HCT116 (cell line): Measurements from ENCODE around the gene DHDH. TPM values are rescaled to one million over a fixed set of nuclear protein-coding genes. Genes with fewer than 3 reads are reported as not detected.

Source experiments
- ATAC-seq: fragments of 200-7000 bp; cut with Tn5 transposase; 2 replicates; pipeline ENCODE4 v1.9.1; 2020; ENCODE audit warnings: mild to moderate bottlenecking, moderate library complexity
- BruUV-seq: library from RNA; stranded (reverse); fragments of 400-500 nt; replicated peaks from 2 replicates; lab custom pipeline; 2021; lab: Mats Ljungman, UMichigan
- CTCF ChIA-PET: fragments of 300-600 bp; sonication (Branson Sonifier 250); formaldehyde crosslinking; loops from one replicate; lab custom pipeline; 2021; ENCODE audit warnings: antibody characterized with exemption; lab: Charles Lee
- POLR2A ChIA-PET: fragments of 300-600, 350-600 bp; sonication (Branson Sonifier 250); formaldehyde crosslinking; loops from one replicate; lab custom pipeline; 2021; ENCODE audit warnings: antibody characterized with exemption; lab: Charles Lee
- RAD21 ChIA-PET, 2 experiments: fragments of 300-600 bp; sonication (Branson Sonifier 250); formaldehyde crosslinking; loops; one replicate each; lab custom pipeline; 2023; ENCODE audit warnings: low total read pairs in 2 of 2; ENCODE audit not compliant: uncharacterized antibody in 2 of 2, unreplicated experiment in 2 of 2, low non-redundant PET in 1 of 2; lab: Charles Lee
- DNase-seq: peaks from one replicate; pipeline ENCODE4 v3.0.0-alpha.2; 2010; ENCODE audit warnings: low read depth, low spot score
- H2AFZ ChIP-seq: fragments of 200-600 bp; shearing (Covaris generic), sonication (generic); 2 replicates; pipeline ENCODE4 v1.6.1; 2017; ENCODE audit warnings: low read depth, mixed run types, mixed read lengths, antibody characterized with exemption, low read length; ENCODE audit not compliant: poor library complexity, severe bottlenecking
- H3K27ac ChIP-seq: 2 replicates; pipeline ENCODE4 v1.5.1; 2012; ENCODE audit warnings: low read depth, low read length
- H3K27me3 ChIP-seq: fragments of 200-600 bp; sonication (generic); 2 replicates; pipeline ENCODE4 v1.6.1; 2016; ENCODE audit warnings: mixed run types, low read length, mixed read lengths; ENCODE audit not compliant: insufficient read depth
- H3K36me3 ChIP-seq, 2 experiments: fragments of 200-500 bp in 1 of 2; fragments of 200-600 bp in 1 of 2; sonication (Bioruptor generic) in 1 of 2; sonication (generic) in 1 of 2; 2 replicates each; pipeline versions ENCODE4 v1.5.1 to v1.6.1; 2014 to 2016; ENCODE audit warnings: low read length in 2 of 2, inconsistent platforms in 1 of 2, mixed read lengths in 1 of 2, mixed run types in 1 of 2; ENCODE audit not compliant: insufficient read depth in 2 of 2, control insufficient read depth in 1 of 2
- H3K4me1 ChIP-seq, 2 experiments: fragments of 200-600 bp in 1 of 2; sonication (generic) in 1 of 2; 2 replicates each; pipeline versions ENCODE4 v1.5.1 to v1.6.1; 2012 to 2017; ENCODE audit warnings: low read length in 2 of 2, inconsistent platforms in 1 of 2, mild to moderate bottlenecking in 1 of 2, mixed read lengths in 1 of 2, mixed run types in 1 of 2, moderate library complexity in 1 of 2; ENCODE audit not compliant: insufficient read depth in 2 of 2, control insufficient read depth in 1 of 2
- H3K4me2 ChIP-seq: fragments of 200-600 bp; sonication (generic); 2 replicates; pipeline ENCODE4 v1.6.1; 2017; ENCODE audit warnings: mixed run types, low read length, mixed read lengths
- H3K4me3 ChIP-seq, 2 experiments: fragments of 200-600 bp in 1 of 2; sonication (generic) in 1 of 2; replicated peaks in 1 of 2; 2 replicates each; pipeline ENCODE4 v1.5.1; 2011 to 2016; ENCODE audit warnings: low read length in 2 of 2, control low read depth in 1 of 2, low read depth in 1 of 2, mild to moderate bottlenecking in 1 of 2, mixed read lengths in 1 of 2, mixed run types in 1 of 2
- H3K79me2 ChIP-seq: fragments of 200-600 bp; sonication (generic); 2 replicates; pipeline ENCODE4 v1.6.1; 2017; ENCODE audit warnings: mild to moderate bottlenecking, mixed run types, low read length, moderate library complexity, mixed read lengths; ENCODE audit not compliant: insufficient read depth
- H3K9ac ChIP-seq: fragments of 200-600 bp; sonication (generic); 2 replicates; pipeline ENCODE4 v1.6.1; 2016; ENCODE audit warnings: low read length, mixed read lengths
- H3K9me2 ChIP-seq: fragments of 200-600 bp; sonication (generic), shearing (Covaris generic); 2 replicates; pipeline ENCODE4 v1.6.1; 2017; ENCODE audit warnings: mixed run types, mild to moderate bottlenecking, moderate library complexity; ENCODE audit not compliant: insufficient read depth
- H3K9me3 ChIP-seq, 2 experiments: fragments of 200-500 bp in 1 of 2; fragments of 200-600 bp in 1 of 2; sonication (Bioruptor generic) in 1 of 2; sonication (generic) in 1 of 2; 2 replicates each; pipeline ENCODE4 v1.6.1; 2014 to 2017; ENCODE audit warnings: low read length in 2 of 2, mixed read lengths in 2 of 2, inconsistent platforms in 1 of 2, low read depth in 1 of 2, mild to moderate bottlenecking in 1 of 2, mixed run types in 1 of 2, moderate library complexity in 1 of 2; ENCODE audit not compliant: control insufficient read depth in 1 of 2, insufficient read depth in 1 of 2
- H4K20me1 ChIP-seq: fragments of 200-600 bp; sonication (generic), shearing (Covaris generic); 2 replicates; pipeline ENCODE4 v1.6.1; 2017; ENCODE audit warnings: mixed run types, mild to moderate bottlenecking, moderate library complexity; ENCODE audit not compliant: insufficient read depth
- CEBPB ChIP-seq: IDR thresholded peaks from 2 replicates; pipeline ENCODE4 v1.6.1; 2012; ENCODE audit warnings: low read depth
- CTCF ChIP-seq, 3 experiments: fragments of 200-600 bp in 1 of 3; sonication (generic) in 1 of 3; IDR thresholded peaks in 2 of 3; conservative IDR thresholded peaks in 1 of 3; 2 replicates each; pipeline ENCODE4 v1.5.1; 2012 to 2017; ENCODE audit warnings: low read depth in 2 of 3, low read length in 2 of 3, antibody characterized with exemption in 1 of 3, borderline replicate concordance in 1 of 3, control low read depth in 1 of 3, mild to moderate bottlenecking in 1 of 3, mixed read lengths in 1 of 3, mixed run types in 1 of 3, moderate library complexity in 1 of 3; ENCODE audit not compliant: insufficient read depth in 1 of 3
- EGR1 ChIP-seq: IDR thresholded peaks from 2 replicates; pipeline ENCODE4 v1.6.1; 2012; ENCODE audit warnings: low read depth
- ELF1 ChIP-seq: IDR thresholded peaks from 2 replicates; pipeline ENCODE4 v1.6.1; 2012; ENCODE audit warnings: low read depth, borderline replicate concordance
- EZH2phosphoT487 ChIP-seq: fragments of 200-600 bp; IDR thresholded peaks from 2 replicates; pipeline ENCODE4 v1.6.1; 2018; ENCODE audit warnings: antibody characterized with exemption, borderline replicate concordance
- FOSL1 ChIP-seq: IDR thresholded peaks from 2 replicates; pipeline ENCODE4 v1.6.1; 2012; ENCODE audit warnings: low read depth
- JUND ChIP-seq: IDR thresholded peaks from 2 replicates; pipeline ENCODE4 v1.6.1; 2012
- MAX ChIP-seq: IDR thresholded peaks from 2 replicates; pipeline ENCODE4 v1.6.1; 2012
- POLR2AphosphoS5 ChIP-seq: IDR thresholded peaks from 2 replicates; pipeline ENCODE4 v1.6.1; 2011; ENCODE audit warnings: mild to moderate bottlenecking, low read depth, low read length, moderate library complexity
- RAD21 ChIP-seq: IDR thresholded peaks from 2 replicates; pipeline ENCODE4 v1.6.1; 2012; ENCODE audit warnings: low read depth, mild to moderate bottlenecking
- SIN3A ChIP-seq: IDR thresholded peaks from 2 replicates; pipeline ENCODE4 v1.6.1; 2012; ENCODE audit warnings: low read depth
- SP1 ChIP-seq: IDR thresholded peaks from 2 replicates; pipeline ENCODE4 v1.6.1; 2012; ENCODE audit warnings: low read depth
- SRF ChIP-seq: IDR thresholded peaks from 2 replicates; pipeline ENCODE4 v1.6.1; 2012; ENCODE audit warnings: low read depth
- YY1 ChIP-seq: IDR thresholded peaks from 2 replicates; pipeline ENCODE4 v1.6.1; 2011; ENCODE audit warnings: low read length, low read depth, moderate library complexity, mild to moderate bottlenecking; ENCODE audit not compliant: insufficient replicate concordance; ENCODE audit errors: extremely low read depth
- ZNF274 ChIP-seq: fragments of 200-500 bp; sonication (Bioruptor generic); IDR thresholded peaks from 2 replicates; pipeline ENCODE4 v1.6.1; 2014; ENCODE audit warnings: mild to moderate bottlenecking, low read depth, low read length, inconsistent platforms
- intact Hi-C: fragments of 100-400 bp; cut with micrococcal nuclease; formaldehyde crosslinking; loops from 2 replicates; pipeline ENCODE4 v1.10.0; 2022
- total RNA-seq: library from RNA; stranded (reverse); gene quantifications from one replicate; pipeline ENCODE4 v1.2.1, GENCODE V29; 2021; ENCODE audit not compliant: unreplicated experiment
- TF ChIP-seq, protein P1 (sequence below): IDR thresholded peaks from 2 replicates; pipeline ENCODE4 v1.6.1; 2012
- TF ChIP-seq, protein P2 (sequence below): IDR thresholded peaks from 2 replicates; pipeline ENCODE4 v1.6.1; 2011; ENCODE audit warnings: mild to moderate bottlenecking, low read length, moderate library complexity; ENCODE audit not compliant: insufficient replicate concordance; ENCODE audit errors: extremely low read depth
- TF ChIP-seq, protein P3 (sequence below): IDR thresholded peaks from 2 replicates; pipeline ENCODE4 v1.6.1; 2012; ENCODE audit warnings: low read depth

DHDH gene
- total RNA-seq, 1 experiment from 2014 or later = 8.6 TPM

DNA sequence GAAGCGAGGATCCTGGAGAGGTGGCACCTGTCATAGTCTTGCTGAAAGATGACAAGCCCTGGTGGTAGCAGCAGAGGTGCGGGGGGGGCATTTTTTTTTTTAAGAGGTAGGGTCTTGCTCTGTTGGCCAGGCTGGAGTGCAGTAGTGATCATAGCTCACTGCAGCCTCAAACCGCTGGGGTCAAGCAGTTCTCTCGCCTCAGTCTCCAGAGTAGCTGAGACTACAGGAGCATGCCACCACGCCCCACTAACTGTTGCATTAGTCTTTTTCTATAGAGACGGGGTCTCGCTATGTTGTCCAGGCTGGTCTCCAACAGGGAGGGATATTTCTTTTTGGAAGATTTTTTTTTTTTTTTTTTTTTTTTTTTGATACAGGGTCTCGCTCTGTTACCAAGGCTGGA lies 24.5 kb downstream of the DHDH start:
- TF ChIP-seq EZH2phosphoT487 (no peak), CEBPB (no peak), JUND (no peak), ELF1 (no peak), CTCF (IDR thresholded peaks at IDR 0.05 in 2 of 3, conservative IDR thresholded peaks at IDR 0.05 in 1 of 3; ENCODE audit: borderline replicate concordance in 1 of 3, insufficient read depth in 1 of 3, low read depth in 2 of 3, low read length in 2 of 3) (no peak), YY1 (no peak), RAD21 (no peak), SIN3A (no peak), SP1 (no peak), SRF (no peak), POLR2AphosphoS5 (no peak), FOSL1 (no peak), EGR1 (no peak), MAX (no peak), ZNF274 (no peak)
- TF ChIP-seq, protein P1, sequence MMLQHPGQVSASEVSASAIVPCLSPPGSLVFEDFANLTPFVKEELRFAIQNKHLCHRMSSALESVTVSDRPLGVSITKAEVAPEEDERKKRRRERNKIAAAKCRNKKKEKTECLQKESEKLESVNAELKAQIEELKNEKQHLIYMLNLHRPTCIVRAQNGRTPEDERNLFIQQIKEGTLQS = no peak
- TF ChIP-seq, protein P2, sequence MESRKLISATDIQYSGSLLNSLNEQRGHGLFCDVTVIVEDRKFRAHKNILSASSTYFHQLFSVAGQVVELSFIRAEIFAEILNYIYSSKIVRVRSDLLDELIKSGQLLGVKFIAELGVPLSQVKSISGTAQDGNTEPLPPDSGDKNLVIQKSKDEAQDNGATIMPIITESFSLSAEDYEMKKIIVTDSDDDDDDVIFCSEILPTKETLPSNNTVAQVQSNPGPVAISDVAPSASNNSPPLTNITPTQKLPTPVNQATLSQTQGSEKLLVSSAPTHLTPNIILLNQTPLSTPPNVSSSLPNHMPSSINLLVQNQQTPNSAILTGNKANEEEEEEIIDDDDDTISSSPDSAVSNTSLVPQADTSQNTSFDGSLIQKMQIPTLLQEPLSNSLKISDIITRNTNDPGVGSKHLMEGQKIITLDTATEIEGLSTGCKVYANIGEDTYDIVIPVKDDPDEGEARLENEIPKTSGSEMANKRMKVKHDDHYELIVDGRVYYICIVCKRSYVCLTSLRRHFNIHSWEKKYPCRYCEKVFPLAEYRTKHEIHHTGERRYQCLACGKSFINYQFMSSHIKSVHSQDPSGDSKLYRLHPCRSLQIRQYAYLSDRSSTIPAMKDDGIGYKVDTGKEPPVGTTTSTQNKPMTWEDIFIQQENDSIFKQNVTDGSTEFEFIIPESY = no peak
- TF ChIP-seq, protein P3, sequence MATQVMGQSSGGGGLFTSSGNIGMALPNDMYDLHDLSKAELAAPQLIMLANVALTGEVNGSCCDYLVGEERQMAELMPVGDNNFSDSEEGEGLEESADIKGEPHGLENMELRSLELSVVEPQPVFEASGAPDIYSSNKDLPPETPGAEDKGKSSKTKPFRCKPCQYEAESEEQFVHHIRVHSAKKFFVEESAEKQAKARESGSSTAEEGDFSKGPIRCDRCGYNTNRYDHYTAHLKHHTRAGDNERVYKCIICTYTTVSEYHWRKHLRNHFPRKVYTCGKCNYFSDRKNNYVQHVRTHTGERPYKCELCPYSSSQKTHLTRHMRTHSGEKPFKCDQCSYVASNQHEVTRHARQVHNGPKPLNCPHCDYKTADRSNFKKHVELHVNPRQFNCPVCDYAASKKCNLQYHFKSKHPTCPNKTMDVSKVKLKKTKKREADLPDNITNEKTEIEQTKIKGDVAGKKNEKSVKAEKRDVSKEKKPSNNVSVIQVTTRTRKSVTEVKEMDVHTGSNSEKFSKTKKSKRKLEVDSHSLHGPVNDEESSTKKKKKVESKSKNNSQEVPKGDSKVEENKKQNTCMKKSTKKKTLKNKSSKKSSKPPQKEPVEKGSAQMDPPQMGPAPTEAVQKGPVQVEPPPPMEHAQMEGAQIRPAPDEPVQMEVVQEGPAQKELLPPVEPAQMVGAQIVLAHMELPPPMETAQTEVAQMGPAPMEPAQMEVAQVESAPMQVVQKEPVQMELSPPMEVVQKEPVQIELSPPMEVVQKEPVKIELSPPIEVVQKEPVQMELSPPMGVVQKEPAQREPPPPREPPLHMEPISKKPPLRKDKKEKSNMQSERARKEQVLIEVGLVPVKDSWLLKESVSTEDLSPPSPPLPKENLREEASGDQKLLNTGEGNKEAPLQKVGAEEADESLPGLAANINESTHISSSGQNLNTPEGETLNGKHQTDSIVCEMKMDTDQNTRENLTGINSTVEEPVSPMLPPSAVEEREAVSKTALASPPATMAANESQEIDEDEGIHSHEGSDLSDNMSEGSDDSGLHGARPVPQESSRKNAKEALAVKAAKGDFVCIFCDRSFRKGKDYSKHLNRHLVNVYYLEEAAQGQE = no peak
- H3K79me2 ChIP-seq = peaks cover 16% of the 10 kb centered on the region
- DNase-seq = no peak
- H3K9me3 ChIP-seq = no peaks in the 10 kb centered on the region
- no peak overlapping the region for H2AFZ ChIP-seq
- no peaks in the 10 kb centered on the region for H4K20me1 ChIP-seq
- H3K36me3 ChIP-seq = peaks cover 0 to 4% of the 10 kb centered on the region in 2 experiments; a peak in 1 of 4 replicates
- no peak overlapping the region for H3K4me2 ChIP-seq
- ATAC-seq = no peak
- intact Hi-C loops = no loop called here
- no peaks in the 10 kb centered on the region for H3K9me2 ChIP-seq
- H3K27me3 ChIP-seq = no peaks in the 10 kb centered on the region
- no peak overlapping the region for H3K9ac ChIP-seq
- BruUV-seq = no TSS peak
- H3K4me1 ChIP-seq = peaks cover 23 to 45% of the 10 kb centered on the region in 2 experiments
- H3K27ac ChIP-seq = no peak overlapping the region
- POLR2A ChIA-PET = no interaction called here
- RAD21 ChIA-PET = no interaction called here
- no peak overlapping the region for H3K4me3 ChIP-seq
- CTCF ChIA-PET = no interaction called here
